ENCODE data around the gene NFAM1.

- TF ChIP-seq POLR2A (IDR thresholded peaks at IDR 0.05; ENCODE audit: low read depth, low read length) (no peak), TAF1 (IDR thresholded peaks at IDR 0.05; ENCODE audit: borderline replicate concordance, low read depth, low read length) (no peak), POLR2AphosphoS5 (IDR thresholded peaks at IDR 0.05; ENCODE audit: low read depth, low read length) (no peak)
These were observed 6.7 kb downstream of the NFAM1 start for GRCh38 chr22:42425337-42425988.
